DMS53 treated with DMSO at 0.1 percent for 48 hours (cell line): Measurements from ENCODE around the gene WNK2.
A peak's percentile ranks its signal among the peaks of the same experiment; 100 is the strongest.

Experiments used
- DNase-seq: peaks from one replicate; lab custom pipeline; 2025; ENCODE audit not compliant: unreplicated experiment; lab: John Stamatoyannopoulos, UW

The WNK2 gene

GRCh38 chr9:93185266-93186214 lies 1.6 kb downstream of the WNK2 start:
- DNase-seq, result no peak

GRCh38 chr9:93186215-93186945 lies 2.4 kb downstream of the WNK2 start:
- DNase-seq, result no peak

- DNase-seq, result no peak
Observed at GRCh38 chr9:93187047-93187446, 3.1 kb downstream of the WNK2 start.

GRCh38 chr9:93187574-93187973 lies 3.6 kb downstream of the WNK2 start:
- no peak for DNase-seq

- no peak for DNase-seq
Observed at GRCh38 chr9:93188426-93189368, 4.8 kb downstream of the WNK2 start.

GRCh38 chr9:93189369-93190132 lies 5.6 kb downstream of the WNK2 start:
- DNase-seq, result no peak

GRCh38 chr9:93190133-93190525 lies 6.2 kb downstream of the WNK2 start:
- DNase-seq, result no peak

- DNase-seq, result no peak
Observed at GRCh38 chr9:93190656-93191353, 6.9 kb downstream of the WNK2 start.

- no peak for DNase-seq
Observed at GRCh38 chr9:93191354-93191660, 7.4 kb downstream of the WNK2 start.

GRCh38 chr9:93192721-93193387 lies 8.9 kb downstream of the WNK2 start:
- no peak for DNase-seq

GRCh38 chr9:93193388-93194220 lies 9.7 kb downstream of the WNK2 start:
- peak; percentile 17 for DNase-seq

- DNase-seq, result no peak
Observed at GRCh38 chr9:93194221-93194625, 10.3 kb downstream of the WNK2 start.

GRCh38 chr9:93194641-93195040 lies 10.7 kb downstream of the WNK2 start:
- no peak for DNase-seq

- DNase-seq, result no peak
Observed at GRCh38 chr9:93196096-93197055, 12.4 kb downstream of the WNK2 start.

- DNase-seq, result no peak
Observed at GRCh38 chr9:93197670-93198069, 13.7 kb downstream of the WNK2 start.

- no peak for DNase-seq
Observed at GRCh38 chr9:93198117-93198837, 14.3 kb downstream of the WNK2 start.
